HG02973 (cell line): ENCODE data around the gene TAF5L.

ENCODE experiments used
- ATAC-seq: cut with Tn5 transposase; IDR thresholded peaks from one replicate; pipeline ENCODE4 v1.9.1; 2021; ENCODE audit warnings: moderate library complexity; ENCODE audit not compliant: unreplicated experiment

The TAF5L gene

DNA sequence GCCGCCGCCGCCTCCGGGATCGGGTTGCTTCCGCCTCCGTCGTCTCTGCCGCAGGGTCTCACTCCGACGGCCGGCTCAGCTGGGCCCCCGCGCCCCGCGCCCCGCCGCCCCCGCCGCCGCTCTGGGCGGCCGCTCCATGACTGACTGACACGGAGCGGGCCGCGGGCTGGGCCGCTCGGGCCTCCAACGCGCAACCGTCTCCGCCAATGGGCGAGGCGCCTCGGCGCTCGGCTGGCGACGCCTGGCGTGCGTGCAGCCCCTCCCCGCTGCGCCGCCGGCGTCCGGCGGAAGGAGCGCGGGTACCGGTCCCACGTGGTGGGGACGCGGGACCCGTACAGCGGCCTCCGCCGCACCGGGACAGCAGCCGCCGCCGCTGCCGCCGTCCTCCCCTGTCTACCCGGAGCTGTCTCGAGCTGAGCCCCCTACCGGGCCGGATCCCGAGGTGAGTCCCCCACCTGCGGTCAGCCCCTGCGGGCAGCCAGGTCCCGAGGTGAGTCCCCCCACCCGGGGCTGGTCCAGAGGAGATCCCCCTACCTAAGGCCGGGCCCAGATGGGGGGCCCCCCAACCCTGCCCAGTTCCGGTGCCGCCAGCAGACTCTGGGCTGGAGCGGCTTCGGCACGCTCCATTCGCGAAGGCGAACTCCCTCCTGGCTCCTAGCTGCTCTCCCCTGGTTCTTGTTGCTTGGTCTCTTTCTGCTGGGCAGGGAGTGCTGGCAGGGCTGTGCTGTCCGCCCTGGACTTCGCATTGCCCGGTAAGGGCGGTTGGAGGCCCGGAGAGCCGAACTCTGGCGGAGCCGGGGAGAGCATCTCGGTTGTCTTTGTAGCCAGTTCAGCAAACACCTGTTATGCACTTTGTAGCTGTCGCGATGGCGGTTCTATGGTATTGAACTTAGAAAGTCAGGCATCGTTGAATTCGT is at the start of gene TAF5L, which contains the start of gene URB2:
Gene TAF5L (minus strand): TSS at position 208 of the 917 bp plus-strand sequence. CDS start 11,640 bp downstream, outside the sequence.
Gene URB2 (plus strand): TSS at position 333 of the 917 bp plus-strand sequence. CDS start 1,387 bp downstream, outside the sequence.
- ATAC-seq: peak; percentile 86

DNA sequence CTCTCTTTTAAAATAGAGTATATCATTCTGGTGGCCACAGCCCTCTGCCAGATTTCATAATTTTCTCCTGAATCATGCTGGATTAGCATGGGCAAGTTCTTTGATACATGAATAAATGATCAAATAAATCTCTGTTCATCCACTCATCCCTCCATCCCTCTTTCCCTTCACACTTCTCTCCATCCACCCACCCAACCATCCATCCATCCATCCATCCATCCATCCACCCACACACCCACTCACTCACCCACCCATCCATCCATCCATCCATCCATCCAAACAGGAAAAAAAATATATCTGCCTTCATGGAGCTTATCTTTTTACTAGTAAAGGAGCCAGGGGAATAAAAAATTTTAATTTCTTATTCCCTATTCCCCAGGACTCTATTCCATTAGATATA is 49.5 kb upstream of the TAF5L start:
- ATAC-seq: no peak

DNA sequence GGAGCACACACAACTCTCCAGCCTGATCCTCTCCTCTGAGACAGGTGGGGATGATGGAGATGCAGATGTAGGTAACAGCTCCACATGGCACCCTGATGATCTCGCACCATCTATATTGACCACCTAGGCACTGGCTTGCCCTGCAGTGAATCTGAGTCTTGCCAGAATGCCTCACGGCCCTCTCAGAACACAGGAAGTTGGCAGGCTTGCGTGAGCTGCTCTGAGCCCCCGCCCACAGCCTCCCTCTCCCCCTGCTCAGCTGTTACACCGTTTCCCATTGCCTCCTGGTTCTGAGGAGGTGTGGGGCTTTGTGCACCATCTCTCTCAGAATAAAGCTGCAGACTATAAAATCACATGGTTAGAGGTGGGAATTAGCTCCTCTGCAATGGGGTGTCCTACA is 48.1 kb upstream of the TAF5L start:
- no peak for ATAC-seq

DNA sequence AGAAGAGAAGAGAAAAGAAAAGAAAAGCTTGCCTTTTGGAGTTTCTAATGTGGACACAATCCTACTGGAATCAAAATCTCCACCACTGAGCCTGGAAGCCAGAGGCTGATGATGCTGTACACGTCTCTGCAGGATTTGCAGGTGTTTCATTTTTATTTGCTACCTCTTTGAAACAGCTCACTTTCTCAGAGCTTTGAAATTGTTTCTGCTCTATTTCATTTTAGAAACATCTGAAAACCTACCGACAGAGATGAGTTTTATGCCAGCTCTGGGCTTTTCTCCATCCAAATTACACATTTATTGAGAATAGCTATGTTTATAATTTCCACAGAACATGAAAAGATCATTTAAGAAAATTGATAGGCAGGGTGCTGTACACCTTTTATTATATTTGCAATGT is 46.3 kb upstream of the TAF5L start:
- ATAC-seq: no peak

DNA sequence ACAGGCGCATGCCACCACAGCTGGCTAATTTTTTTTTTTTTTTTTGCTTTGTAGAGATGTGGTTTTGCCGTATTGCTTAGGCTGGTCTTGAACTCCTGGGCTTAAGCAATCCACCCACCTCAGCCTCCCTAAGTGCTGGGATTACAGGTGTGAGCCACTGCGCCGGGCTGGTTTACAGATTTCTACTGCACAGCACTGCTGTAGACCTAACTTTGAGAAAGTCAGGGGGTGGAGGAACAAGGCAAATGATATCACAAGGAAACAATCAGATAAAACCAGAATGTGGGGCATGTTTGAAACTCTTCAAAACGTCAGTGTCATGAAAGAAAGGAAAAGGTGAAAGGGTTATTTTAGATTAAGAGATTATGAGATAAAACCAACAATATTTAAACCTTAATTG is 45.4 kb upstream of the TAF5L start:
- ATAC-seq: no peak

DNA sequence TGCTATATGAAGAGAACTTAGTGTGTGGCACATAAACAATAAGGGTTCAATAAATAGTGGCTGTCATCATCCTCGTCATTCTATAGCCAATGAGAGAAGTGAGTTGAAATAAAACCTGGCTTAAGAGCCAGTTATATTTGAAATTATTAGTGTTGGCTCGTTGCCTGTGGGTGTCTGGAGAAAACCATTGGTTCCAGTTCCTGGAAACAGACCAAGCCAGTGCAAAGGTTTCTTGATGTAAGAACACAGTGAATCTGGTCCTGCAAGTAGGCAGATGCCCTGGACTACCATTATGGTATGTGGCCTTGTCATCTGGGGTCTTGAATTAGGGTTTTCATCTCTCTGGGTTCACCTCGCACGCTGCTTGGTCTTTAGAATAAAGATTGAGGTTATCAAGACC is 43.4 kb upstream of the TAF5L start:
- ATAC-seq: no peak

DNA sequence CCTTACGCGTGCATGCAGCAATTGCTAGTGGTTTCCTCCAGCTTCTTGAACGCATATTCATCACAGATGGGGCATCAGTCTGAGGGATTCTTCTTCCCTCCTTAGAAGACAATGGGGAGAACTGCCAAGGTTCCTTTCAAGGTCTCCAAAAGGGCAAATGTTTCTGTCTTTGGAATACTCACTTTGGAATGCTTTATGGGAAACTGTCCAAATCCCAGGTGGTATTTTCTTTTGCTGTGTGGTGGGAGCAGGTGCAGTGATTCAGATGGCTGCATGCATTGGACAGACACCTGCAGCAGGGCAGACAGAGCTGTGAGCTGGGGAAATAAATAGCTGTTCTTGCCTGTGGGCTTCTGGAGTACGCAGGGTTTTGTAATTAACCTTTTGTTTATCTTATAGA is 40.7 kb upstream of the TAF5L start:
- no peak for ATAC-seq

DNA sequence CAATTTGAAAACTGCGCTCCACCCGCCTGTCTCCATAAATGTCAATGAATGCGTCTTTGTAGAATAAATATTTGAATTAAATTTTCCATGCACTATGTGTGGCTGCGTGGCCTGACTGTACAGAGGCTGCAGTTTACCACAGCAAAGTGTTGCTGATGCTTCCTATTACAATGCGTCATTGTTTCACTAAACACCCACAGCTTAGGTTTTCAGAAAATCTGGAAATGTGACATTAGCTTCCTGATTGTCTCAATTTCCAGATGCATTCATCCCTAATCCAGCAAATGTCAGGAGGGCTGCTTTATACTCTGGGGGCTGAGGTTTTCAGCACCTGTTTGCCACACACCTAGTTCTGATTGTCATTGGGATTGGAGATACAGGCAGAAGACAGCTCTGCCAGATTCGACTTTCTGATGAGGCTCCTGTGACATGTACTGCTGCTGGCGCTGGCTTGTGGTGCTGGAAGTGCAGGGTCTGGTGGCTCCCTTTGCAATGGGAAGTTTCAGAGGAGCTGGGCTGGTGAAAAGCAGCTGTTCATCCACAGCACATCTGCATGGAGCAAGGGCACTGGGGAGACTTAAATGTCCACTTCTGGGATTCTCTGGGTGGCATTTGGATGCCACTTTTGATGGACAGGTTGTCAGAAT is 40.1 kb upstream of the TAF5L start:
- no peak for ATAC-seq

DNA sequence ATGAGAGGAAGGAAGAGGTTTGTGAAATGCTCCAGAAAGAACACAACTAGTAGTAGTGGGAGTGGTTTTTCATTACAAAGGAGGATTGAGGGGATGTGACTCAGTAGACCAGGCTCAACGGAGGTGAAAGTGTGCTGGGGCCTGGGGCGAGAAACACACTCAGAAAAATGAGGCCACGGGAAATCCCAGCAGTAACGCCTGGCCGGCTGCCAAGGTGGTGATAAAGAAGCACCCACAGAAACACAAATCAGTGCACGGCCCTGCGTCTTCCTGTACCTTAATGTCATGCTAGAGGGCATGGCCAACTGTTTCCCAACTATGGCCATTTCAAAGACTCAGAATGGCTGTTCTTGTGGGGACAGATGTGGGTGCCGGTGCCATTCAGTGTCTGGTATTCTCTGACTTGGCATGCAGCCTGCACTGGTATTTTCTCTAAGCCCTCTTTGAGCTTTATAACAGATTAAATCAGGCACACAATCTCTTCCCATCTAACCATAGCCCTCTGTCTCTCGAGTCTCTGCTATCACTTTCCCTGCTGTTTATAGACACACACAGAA is 38.3 kb upstream of the TAF5L start:
- ATAC-seq: no peak

DNA sequence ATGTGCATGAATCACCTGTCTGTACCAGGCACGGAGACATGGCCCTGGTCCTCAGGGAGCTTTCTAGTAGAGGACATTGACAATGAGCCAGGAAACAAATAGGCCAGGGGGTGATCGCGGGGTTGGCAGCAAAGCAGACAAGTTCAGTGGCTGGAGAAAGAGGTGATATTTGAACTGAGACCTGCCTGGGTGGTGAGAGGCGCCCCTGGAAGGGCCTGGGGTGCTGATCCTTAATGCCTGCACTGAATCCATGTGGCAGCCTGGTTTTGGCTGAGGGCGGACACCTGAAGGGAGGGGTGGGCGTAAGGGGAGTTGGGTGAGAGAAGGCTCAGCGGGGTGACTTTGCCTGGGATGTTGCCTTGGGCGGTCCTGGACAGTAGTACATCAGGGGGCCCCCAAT is 36.0 kb upstream of the TAF5L start:
- no peak for ATAC-seq

DNA sequence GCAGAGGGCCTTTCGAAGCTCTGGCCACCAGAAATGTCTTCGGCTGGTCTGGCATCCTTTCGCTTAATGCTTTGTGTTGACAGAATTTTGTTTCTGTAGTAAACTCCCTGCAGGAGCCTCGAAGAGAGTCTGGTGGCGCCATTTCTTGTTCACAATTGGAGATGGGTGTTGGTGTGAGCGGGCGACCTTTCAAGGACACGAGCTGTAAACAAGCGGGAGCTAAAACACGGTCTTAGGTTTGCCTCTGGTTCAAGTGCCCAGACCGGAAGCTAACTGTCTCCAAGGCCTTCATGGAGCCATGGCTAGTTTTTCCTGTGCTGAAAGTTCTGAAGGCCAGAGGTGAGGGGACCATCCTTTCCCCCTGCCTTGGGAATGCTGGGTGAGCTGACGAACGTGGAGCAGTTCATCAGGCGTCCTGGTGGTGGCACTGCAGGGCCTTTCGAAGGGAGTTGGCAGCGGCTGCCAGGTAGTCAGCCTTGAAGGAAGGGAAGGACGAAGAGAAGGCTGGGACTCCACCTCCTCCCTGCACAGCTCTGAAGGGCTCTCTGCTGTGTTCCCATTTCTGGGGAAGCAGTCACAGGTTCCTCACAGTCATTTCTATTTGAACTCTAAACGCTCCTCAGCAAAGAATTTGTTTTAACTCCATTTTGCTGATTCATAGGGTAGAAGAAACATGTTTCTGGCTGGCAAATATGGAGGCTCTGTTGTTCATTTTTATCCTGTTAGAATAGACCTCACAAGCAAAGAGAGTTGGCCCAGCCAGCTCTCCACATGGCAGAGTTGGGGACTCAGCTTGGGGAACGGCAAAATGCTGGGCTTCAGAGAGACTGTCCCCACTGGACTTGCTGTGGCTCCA is 35.3 kb upstream of the TAF5L start:
- peak; percentile 63 for ATAC-seq

DNA sequence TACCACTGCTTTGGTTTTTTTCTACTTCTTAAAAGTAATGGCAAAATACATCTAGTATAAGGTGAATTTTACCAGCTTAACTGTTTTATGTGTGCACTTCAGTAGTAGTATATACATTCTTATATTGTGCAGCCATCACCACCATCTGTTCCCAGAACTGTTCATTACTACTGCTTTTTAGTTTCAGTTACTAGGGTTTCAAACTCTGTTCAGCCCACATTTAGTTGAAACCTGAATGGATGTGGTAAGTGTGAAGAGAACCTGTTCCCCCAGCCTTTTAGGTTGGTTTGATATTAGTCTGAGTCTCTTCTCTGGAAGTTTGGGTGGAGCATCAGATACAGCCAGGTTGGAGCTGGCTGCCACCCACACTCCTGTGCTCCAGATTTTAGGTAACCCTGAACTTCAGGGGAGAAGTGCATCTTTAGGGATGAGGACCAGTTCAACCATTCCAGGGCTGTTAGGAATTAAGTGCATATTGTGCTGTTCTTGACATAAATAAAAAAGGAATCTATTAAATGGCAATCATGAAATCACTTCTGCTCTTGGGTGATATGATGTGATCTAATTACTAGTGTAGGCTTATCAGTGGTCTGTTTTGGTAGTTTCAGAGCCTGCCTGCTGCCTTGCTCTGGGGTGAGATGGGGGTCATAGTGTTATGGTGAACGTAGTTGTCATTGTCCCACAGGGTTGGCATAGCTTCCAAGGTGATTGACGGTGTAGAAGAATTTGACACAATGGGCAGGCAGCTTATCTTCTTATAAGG is 32.3 kb upstream of the TAF5L start:
- ATAC-seq: peak; percentile 58

DNA sequence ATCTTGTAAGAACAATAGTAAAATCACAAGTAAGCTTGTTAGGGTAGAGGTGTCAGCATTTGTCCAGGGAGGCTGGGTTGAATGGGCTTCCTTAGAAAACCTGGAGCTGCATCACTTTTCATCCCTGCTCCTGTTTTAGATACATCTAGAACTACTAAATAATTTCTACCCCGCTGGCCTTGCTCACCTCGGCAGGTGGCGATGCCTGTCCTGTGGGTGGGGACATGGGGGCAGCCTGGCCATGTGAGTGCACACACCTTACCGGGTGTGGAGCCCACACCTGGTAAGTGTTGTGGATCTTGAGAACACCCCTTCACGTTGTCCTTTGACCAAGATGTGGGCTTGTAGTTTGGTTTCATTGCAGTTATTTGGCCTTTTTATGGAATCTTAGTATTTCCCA is 29.9 kb upstream of the TAF5L start:
- ATAC-seq: no peak

DNA sequence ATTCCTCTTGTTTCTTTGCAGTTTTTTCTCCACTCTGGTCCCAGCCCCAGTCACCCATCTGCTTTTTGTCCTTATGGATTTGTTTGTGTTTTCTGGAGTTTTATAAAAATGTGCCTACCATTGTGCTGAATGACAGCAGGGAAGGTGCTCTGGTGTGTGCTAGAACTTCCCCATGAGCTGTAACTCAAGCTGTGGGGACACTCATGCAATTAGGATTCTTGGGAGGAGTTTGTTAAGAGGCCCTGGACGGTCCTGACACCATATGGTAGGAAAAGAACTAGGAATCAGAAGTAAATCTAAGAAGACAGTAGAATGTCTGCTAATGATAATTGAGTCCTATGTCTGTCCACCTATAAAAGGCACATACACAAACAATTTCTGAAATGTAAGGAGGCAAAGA is 27.5 kb upstream of the TAF5L start:
- no peak for ATAC-seq

DNA sequence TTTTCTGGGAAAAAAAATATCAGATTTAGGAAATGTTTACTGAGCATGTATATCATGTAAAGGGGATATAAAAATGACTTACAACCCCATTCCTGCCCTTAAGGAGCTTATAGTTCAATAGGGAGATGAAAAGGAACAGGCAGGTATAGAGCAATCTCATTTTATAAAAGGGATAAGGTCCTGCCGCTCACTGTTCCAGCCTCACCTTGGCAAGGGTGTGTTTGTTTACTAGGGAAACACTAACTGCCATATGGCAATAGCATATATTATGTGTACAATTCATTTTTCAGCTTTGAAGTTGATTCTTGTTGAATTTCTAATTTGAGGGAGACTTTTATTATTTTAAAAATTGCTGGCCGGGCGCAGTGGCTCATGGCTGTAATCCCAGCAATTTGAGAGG is 25.6 kb upstream of the TAF5L start:
- no peak for ATAC-seq

DNA sequence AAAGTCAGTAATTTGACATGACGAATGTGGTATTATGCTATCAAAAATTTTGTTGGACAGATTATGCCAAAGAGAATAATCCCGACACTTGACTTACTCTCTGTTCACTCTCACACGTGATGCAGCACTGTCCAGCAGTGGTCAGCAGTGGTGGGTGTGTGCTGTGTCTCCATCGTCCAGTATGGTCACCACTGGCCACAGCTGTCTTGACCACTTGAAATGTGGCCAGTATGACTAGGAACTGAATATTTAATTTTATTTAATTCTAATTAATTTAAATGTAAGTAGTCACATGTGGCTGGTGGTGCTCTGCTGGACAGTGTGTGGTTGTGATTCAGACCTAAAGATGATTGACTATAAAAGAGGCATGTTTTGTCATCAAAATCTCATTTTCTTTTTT is 24.1 kb upstream of the TAF5L start:
- ATAC-seq: no peak

DNA sequence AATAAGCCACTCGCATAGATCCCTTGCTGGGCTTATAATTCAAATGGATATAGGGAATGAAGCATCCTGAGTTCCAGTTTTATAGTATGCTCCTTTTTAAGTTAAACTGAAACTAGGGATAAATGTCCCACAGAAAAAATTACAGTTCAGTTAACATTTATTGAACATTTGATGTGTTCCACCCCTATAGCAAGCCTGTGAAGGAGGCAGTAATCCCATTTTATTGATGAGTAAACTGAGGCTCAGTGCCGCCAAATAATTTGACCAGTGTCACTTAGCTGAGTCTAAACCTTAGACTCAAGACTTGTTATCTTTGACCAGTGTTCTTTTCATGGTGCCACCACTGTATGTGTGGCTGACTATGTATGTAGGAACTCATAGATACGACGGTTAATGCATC is 22.5 kb upstream of the TAF5L start:
- ATAC-seq: no peak

DNA sequence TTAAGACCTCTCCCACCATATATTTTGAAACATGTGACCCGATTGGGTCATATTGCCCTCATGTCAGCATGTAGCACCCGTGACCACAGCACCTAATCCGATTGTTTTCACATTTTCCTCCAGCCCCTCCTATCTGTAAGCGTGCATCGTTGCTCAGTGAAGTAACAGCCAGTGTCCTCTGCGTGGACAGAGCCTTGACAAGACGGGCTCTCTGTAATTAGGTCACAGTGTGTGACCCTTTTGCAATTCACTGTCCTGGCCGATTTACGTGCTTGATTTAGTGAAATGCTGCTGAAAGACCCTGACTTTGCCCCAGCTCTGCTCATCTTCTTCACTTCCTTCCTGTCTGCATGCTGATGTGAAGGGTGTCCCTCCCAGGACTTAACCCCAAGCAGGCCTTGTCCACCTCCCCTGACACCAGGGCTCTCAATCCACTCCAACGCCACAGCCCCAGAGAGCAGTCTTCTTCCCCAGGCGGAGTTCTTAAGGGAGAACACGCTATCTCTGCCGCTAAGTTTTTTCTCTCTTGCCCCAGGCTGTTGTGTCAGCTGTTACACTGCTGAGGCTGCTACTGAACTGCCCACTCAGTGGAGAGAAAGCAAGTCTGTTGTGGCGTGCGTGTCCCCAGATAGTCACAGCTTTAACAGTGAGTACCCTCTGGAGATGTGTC is 19.5 kb upstream of the TAF5L start:
- ATAC-seq: no peak

DNA sequence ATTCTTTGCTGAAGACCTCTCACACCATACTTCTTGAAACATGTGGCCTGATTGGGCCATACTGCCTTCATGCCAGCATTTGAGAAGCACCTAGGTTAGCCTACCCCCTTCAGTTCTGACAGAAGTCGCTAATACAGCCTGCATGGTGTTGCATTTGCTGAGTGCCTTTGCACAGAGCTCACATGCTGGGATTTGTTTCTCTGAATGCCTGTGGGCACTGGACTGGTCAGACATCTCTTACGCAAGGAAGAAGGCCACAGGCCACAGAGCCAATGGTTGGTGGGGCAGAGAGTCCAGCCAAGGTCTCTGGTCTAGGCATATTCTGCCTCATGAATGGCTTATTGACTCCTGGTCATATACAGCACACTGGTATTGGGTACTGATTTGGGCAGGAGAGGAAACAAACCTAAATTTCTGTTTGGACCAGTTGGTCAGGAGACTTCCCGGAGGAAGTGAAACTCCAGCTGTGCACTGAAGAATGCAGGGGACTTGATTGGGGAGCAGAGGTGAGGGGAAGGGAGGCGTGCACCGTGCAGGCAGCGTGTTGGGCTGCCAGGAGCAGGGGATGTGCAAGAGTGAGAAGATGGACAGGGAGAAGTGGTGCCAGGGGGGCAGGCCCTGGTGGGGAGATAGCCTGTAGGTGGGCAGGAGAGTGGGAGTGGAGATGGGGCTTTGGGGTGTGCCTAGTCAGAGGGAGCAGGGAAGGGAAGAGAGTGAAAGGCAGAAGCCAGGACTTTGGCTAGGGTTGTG is 18.2 kb upstream of the TAF5L start:
- no peak for ATAC-seq
